OCI-LY1 (cell line): ENCODE data around the gene MBNL1.

ENCODE experiments used
- CTCF ChIP-seq: fragments of 200-600 bp; sonication (generic), shearing (Covaris generic); IDR thresholded peaks from 2 replicates; pipeline ENCODE4 v1.5.1; 2017; ENCODE audit warnings: mild to moderate bottlenecking, antibody characterized with exemption, low read length, moderate library complexity, mixed read lengths
- EZH2 ChIP-seq: fragments of 200-600 bp; sonication (generic), shearing (Covaris generic); IDR thresholded peaks from 2 replicates; pipeline ENCODE4 v1.8.0; 2017; ENCODE audit warnings: borderline replicate concordance, mixed run types, mild to moderate bottlenecking, antibody characterized with exemption, low read length, moderate library complexity, mixed read lengths

- no peak for TF ChIP-seq CTCF
- no peak for TF ChIP-seq EZH2
These were observed 33.0 kb downstream of the MBNL1 start for GRCh38 chr3:152301745-152302181.
